IPS-NIHi11 (cell line): ENCODE data around the gene TAS1R2.

Experiments used
- DNase-seq: peaks from one replicate; pipeline ENCODE4 v3.0.0; 2012; ENCODE audit warnings: mixed read lengths, low spot score

The TAS1R2 gene

GRCh38 chr1:18819986-18820790 lies 39.3 kb downstream of the TAS1R2 start:
- no peak for DNase-seq

- no peak for DNase-seq
Observed at GRCh38 chr1:18819203-18819602, 40.3 kb downstream of the TAS1R2 start.

DNA sequence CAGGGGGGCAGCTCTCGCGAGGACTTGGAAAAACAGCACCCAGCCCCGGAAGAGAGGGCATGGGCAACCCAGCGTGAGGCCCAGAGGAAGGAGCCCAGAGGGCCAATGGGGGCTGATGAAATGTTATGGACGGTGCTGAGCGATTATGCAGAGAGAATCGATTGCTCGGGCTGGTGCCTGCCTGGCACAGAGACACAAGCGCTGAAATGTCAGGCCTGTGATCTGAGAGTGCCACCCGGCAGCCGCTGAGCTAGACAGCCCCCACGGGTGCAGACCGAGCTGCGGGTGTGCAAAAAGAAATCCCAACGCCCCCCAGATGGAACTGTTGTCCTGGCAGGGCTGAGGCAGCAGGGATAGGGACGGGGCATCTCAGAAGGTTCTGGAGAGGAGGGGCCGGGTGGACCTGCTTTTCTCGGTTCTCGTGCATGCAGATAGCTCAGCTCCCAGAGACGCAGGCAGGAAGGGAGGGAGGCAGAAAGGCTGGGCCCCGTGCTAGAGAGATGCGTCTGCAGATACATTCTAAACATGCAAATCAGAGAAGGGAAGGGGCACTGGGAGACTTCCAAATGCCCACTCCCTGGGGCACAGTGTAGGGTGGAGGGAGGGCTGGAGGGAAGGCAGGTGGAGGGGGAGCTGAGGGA lies 41.5 kb downstream of the TAS1R2 start:
- DNase-seq, result no peak

GRCh38 chr1:18817316-18817715 lies 42.1 kb downstream of the TAS1R2 start:
- no peak for DNase-seq

DNA sequence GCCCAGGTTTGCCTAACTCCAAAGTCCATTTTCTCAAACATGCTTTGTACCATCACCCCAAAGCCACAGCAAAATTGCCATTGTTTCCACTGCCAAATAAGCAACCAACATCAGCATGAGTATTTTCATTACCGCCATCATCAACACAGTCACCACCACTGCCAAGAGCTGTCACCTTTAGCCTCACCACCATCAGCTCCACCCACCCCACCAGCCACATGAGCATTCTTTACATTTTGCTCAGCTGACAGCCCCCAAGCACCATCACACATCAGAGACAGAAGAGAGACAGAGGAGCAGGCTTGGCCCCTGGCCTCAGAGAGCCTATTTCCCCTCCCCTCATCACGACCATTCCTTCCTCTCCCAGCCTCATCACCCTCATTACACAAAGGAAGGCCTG lies 42.7 kb downstream of the TAS1R2 start:
- DNase-seq, result no peak

DNA sequence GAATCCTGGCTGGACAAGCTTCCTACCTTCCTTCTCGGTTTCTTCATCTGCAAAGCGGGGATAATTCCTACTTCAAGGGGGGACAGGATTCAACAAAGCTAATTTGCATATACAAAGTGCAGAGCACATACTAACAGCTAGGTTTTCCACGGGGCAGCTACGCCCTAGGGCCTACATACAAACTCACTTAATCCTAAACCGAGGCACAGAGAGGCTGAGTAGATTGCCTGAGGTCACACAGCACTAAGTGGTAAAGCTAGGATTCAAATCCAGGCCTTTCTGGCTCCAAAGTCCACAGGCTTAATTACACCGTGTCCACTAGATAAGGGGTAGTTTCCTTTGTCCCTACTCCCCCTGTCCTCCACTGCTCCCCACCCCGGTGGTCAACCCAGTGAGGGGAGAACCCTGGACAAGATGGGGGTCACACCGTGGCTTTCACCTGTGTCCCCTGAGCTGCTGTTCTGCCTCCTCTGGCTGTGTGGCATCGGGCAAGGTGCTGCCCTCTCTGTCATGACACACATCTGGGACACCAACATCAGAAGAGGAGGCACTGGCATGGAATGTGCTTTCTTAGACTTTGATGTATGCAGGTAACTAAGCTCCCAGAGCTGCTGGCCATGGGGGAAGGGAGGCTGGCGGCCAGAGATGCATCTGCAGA lies 44.5 kb downstream of the TAS1R2 start:
- DNase-seq, result no peak

DNA sequence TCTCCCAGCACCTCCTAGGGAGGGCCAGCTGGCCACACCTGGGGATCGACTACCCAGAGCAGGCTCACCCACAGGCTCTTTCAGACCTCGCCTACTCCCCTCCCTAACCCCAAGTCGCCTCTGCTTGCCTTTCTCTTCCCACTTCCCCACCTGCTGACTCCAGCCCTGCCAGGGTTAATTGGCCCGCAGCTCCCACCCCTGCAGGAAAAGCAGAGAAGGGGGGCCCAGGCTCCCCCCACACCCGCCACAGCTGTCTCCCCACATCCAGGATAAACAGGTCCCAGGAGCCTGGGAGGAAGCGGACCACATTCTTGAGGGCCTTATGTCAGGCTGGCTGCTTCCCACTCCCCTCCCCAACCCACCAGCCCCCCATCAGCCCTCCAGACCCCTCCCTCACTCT lies 45.0 kb downstream of the TAS1R2 start:
- DNase-seq, result no peak

GRCh38 chr1:18812453-18812939 lies 47.0 kb downstream of the TAS1R2 start:
- no peak for DNase-seq

GRCh38 chr1:18811733-18812452 lies 47.6 kb downstream of the TAS1R2 start:
- DNase-seq, result no peak

DNA sequence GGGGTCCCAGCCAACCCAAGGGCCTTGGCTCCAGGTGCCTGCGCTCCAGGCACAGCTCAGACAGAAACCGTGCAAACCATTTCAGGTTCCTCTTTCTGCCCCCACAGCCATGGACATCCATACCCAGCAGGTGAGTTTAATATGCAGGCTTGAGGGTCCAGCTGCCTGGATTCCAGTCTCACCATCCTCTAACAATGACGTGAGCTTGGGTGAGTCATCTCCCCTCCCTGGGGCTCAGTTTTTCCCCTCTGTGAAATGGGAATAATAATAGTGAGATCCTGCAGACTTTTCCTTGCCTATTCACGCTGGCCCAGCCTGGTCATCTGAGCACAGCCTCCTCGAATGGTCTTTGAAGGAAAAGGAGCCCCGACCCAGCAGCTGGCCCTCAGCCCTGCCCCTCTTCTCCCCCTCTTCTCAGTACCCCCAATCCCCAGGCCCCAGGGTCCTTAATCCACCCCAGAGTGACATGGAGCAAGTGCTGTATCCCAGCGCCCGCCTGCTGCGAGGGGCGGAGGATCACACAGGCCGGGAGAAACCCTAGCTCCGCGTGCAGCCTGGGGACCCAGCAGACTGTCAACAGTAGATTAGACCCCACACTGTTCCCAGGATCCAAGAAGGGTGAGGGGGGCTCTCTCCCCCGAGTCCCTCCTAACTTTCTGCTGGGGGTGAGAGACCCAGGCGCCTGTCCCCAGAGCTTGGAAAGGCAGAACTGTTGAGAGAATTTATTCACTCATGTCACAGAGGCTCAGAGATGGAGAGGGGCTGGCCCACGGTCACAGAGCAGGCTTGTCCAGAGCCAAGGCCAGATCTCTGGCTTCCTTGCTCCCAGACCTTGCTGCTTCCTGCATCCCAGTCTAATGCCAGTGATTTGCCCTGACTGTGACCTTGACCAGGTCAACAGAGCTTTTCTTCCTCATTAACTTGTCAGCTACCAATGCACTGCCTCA lies 49.2 kb downstream of the TAS1R2 start:
- no peak for DNase-seq

GRCh38 chr1:18808550-18808949 lies 50.9 kb downstream of the TAS1R2 start:
- DNase-seq, result no peak

GRCh38 chr1:18807334-18808063 lies 52.0 kb downstream of the TAS1R2 start:
- no peak for DNase-seq

- DNase-seq, result no peak
Observed at GRCh38 chr1:18805925-18806849, 53.3 kb downstream of the TAS1R2 start.

DNA sequence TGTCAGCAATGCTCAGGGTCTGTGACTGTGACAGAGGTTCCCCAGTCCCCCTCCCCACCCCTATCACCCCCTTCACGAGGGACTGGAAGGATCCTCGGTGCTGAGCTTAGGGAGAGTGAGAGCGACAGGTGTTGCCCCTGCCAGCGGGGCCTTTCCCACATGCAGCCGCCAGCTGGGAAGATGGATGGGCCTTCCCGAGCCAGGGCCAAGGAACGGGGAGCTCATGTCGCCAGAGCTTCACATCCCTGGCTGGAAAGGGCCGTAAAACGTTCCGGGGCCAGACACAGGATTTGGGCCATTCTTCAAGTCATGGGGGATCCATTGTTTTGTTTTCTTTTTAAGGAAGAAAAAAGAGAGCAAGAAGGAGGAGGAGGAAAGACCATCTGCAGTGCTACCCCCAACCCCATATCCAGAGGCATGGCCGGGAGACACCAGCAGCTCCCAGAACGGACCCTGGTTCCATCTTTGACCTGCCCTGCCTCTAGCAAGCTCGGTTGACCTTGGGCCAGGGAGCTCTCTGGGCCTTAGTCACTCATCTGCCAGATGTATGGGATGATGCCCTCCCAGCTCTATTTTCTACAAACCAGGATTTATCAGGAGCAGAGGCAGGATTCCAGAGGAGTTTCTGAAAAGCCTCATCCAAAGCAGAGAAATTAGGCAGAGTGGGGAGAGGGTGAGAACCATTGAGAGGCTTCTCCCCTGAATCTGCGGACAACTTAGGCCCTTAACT lies 54.1 kb downstream of the TAS1R2 start:
- DNase-seq, result no peak

DNA sequence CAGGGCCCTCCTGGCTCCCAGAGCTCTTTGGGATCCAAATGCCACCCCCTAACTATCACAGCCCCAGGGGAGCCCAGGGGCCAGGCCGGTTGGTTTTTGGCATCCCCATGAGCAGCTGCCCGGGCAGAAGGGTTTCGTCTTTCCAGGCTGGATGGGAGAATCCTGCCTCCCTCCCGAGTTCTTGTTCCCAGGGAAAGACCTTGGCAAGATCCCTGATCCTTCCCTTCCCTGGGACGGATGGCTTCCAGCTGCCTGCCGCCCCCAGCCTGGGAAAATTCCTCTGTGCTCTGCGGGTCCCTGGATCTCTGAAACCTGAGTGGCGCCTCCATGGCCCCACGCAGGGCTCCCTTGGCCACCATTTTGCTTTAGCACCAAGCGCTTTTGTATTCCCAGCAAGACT lies 55.6 kb downstream of the TAS1R2 start:
- no peak for DNase-seq

DNA sequence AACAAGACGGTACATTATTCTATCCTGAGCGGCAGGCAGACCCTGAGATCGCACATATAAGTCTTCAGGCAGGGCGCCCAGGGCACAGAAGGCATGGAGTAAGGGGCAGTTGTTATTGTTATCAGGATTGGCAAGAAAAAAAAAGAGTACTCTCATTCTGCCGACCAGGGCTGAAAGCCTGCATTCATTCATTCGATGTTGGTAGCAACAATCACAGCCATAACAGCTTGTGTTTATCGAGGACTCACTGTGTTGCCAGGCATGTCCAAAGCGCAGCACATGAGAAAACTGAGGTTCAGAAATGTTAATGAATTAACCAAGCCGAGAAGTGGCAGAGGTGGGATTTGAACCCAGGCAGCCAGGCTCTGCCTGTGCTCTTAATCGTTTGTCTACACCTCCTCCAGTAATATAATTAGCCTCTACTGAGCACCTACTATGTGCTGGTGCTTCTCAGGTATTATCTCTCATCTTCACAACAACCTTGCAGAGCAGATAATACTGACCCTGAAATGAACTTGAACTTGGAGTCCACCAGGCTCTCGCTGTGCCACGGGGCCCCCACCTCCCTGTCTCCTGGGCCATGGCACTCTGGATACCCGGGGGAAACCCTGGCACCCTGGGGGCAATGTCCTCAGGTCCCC lies 56.2 kb downstream of the TAS1R2 start:
- no peak for DNase-seq

- DNase-seq, result no peak
Observed at GRCh38 chr1:18802231-18802630, 57.2 kb downstream of the TAS1R2 start.

- no peak for DNase-seq
Observed at GRCh38 chr1:18800258-18800657, 59.2 kb downstream of the TAS1R2 start.
